Suprapubic skin (tissue), 4 donors: Measurements from ENCODE around the gene TLE1.

Experiments
- EP300 ChIP-seq: sonication (generic); formaldehyde crosslinking; IDR thresholded peaks from one replicate; pipeline ENCODE4 v1.6.1; 2017; ENCODE audit warnings: antibody characterized with exemption
- POLR2A ChIP-seq, 2 donors: fragments of 450-650 bp; IDR thresholded peaks; one replicate each; pipeline ENCODE4 v1.6.1; 2017; ENCODE audit warnings: antibody characterized with exemption in 2 of 2, mild to moderate bottlenecking in 2 of 2, moderate library complexity in 2 of 2
- POLR2AphosphoS5 ChIP-seq, 3 donors: sonication (generic); formaldehyde crosslinking; IDR thresholded peaks; one replicate each; pipeline ENCODE4 v1.6.1; 2017; ENCODE audit warnings: antibody characterized with exemption in 3 of 3
- TF ChIP-seq, protein P1 (sequence below), 2 donors: fragments of 200-600 bp in 1 of 2; fragments of 450-650 bp in 1 of 2; sonication (generic) in 1 of 2; IDR thresholded peaks; one replicate each; pipeline ENCODE4 v1.5.1; 2016 to 2019; ENCODE audit warnings: antibody characterized with exemption in 2 of 2, mild to moderate bottlenecking in 1 of 2, moderate library complexity in 1 of 2

DNA sequence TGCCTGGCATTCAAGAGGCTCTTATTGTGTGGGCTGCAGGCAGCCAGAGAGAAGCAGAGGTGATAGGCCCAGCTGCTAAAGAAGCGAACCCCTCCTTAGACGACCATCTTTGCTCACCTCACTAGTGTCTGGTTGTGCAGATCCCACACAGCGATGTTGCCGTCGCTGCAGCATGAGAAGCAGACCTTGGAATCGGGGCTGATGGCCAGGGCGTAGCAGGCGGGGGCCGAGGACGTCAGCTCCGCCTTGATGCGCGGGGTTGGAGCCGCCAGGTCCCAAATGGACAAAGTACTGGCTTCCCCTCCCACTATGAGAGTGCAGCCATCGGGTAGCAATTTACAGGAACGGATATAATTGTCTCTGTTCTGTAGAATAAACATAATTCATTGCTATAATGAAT is 98.7 kb downstream of the TLE1 start:
- TF ChIP-seq, protein P1, sequence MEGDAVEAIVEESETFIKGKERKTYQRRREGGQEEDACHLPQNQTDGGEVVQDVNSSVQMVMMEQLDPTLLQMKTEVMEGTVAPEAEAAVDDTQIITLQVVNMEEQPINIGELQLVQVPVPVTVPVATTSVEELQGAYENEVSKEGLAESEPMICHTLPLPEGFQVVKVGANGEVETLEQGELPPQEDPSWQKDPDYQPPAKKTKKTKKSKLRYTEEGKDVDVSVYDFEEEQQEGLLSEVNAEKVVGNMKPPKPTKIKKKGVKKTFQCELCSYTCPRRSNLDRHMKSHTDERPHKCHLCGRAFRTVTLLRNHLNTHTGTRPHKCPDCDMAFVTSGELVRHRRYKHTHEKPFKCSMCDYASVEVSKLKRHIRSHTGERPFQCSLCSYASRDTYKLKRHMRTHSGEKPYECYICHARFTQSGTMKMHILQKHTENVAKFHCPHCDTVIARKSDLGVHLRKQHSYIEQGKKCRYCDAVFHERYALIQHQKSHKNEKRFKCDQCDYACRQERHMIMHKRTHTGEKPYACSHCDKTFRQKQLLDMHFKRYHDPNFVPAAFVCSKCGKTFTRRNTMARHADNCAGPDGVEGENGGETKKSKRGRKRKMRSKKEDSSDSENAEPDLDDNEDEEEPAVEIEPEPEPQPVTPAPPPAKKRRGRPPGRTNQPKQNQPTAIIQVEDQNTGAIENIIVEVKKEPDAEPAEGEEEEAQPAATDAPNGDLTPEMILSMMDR (IDR thresholded peaks at IDR 0.05): no peak
- TF ChIP-seq POLR2A (IDR thresholded peaks at IDR 0.05): no peak
- TF ChIP-seq EP300: no peak
- no peak for TF ChIP-seq POLR2AphosphoS5 (IDR thresholded peaks at IDR 0.05)
